HFF-Myc (cell line): ENCODE data around the gene WNT1.

ENCODE experiments used
- DNase-seq: peaks from one replicate; pipeline ENCODE4 v3.0.0-alpha.2; 2011; ENCODE audit warnings: low read depth; ENCODE audit errors: extremely low read depth
- H3K4me3 ChIP-seq: replicated peaks from 2 replicates; pipeline ENCODE4 v1.5.1; 2011; ENCODE audit warnings: low read depth, mild to moderate bottlenecking, control low read depth, low read length
- CTCF ChIP-seq: IDR thresholded peaks from 2 replicates; pipeline ENCODE4 v1.5.1; 2012; ENCODE audit warnings: mild to moderate bottlenecking, low read depth, low read length, control low read depth; ENCODE audit errors: missing control alignments

WNT1 gene

GRCh38 chr12:48937170-48937569, 41.0 kb upstream of the WNT1 start:
- TF ChIP-seq CTCF = peak; percentile 45

GRCh38 chr12:48938805-48939204, 39.3 kb upstream of the WNT1 start:
- H3K4me3 ChIP-seq = no peak overlapping the region
- DNase-seq = no peak
- TF ChIP-seq CTCF = no peak

More at GRCh38 chr12:48937170-48937569, 41.0 kb upstream of the WNT1 start:
- H3K4me3 ChIP-seq = no peak overlapping the region
- DNase-seq = no peak

- no peak overlapping the region for H3K4me3 ChIP-seq
- TF ChIP-seq CTCF = no peak
- DNase-seq = no peak
Measured at GRCh38 chr12:48940181-48940580, 37.9 kb upstream of the WNT1 start.

- TF ChIP-seq CTCF = no peak
- no peak for DNase-seq
Measured at GRCh38 chr12:48943221-48943620, 34.9 kb upstream of the WNT1 start.

GRCh38 chr12:48946205-48946604, 31.9 kb upstream of the WNT1 start:
- DNase-seq = no peak
- H3K4me3 ChIP-seq = no peak overlapping the region
- TF ChIP-seq CTCF = no peak

More at GRCh38 chr12:48943221-48943620, 34.9 kb upstream of the WNT1 start:
- H3K4me3 ChIP-seq = no peak overlapping the region

- TF ChIP-seq CTCF = no peak
- DNase-seq = no peak
Measured at GRCh38 chr12:48946943-48947342, 31.2 kb upstream of the WNT1 start.

GRCh38 chr12:48947727-48948126, 30.4 kb upstream of the WNT1 start:
- DNase-seq = no peak
- TF ChIP-seq CTCF = no peak
- H3K4me3 ChIP-seq = no peak overlapping the region

More at GRCh38 chr12:48946943-48947342, 31.2 kb upstream of the WNT1 start:
- H3K4me3 ChIP-seq = no peak overlapping the region
